ENCODE measurements around the gene GANAB.
"Not testable (repeated sequence)": the region's sequence is repeated elsewhere in the genome, so short reads cannot be mapped to it uniquely, and the experiment has no call there.

GANAB gene

GRCh38 chr11:62652161-62653006, 6.0 kb upstream of the GANAB start:
- no peak for TF ChIP-seq CTCF (IDR thresholded peaks at IDR 0.05; ENCODE audit: low read depth, low read length)
- DNase-seq (ENCODE audit: low read depth in 2 of 2), result peak in 1 of 2 donors; percentile 9
- H3K4me3 ChIP-seq (replicated peaks in 1 of 2; ENCODE audit: low read depth in 2 of 2, low read length in 2 of 2), result peak overlapping the region; percentile 78 to 87

- DNase-seq (ENCODE audit: low read depth in 2 of 2); H3K4me3 ChIP-seq (replicated peaks in 1 of 2; ENCODE audit: low read depth in 2 of 2, low read length in 2 of 2): not testable (repeated sequence)
These were observed 3.9 kb upstream of the GANAB start for GRCh38 chr11:62650283-62650682.

GRCh38 chr11:62649486-62649885, 3.1 kb upstream of the GANAB start:
- DNase-seq (ENCODE audit: low read depth in 2 of 2), result no peak
- TF ChIP-seq CTCF (IDR thresholded peaks at IDR 0.05; ENCODE audit: low read depth, low read length), result no peak
- no peak overlapping the region for H3K4me3 ChIP-seq (replicated peaks in 1 of 2; ENCODE audit: low read depth in 2 of 2, low read length in 2 of 2)

- no peak overlapping the region for H3K4me3 ChIP-seq (replicated peaks in 1 of 2; ENCODE audit: low read depth in 2 of 2, low read length in 2 of 2)
- no peak for TF ChIP-seq CTCF (IDR thresholded peaks at IDR 0.05; ENCODE audit: low read depth, low read length)
- DNase-seq (ENCODE audit: low read depth in 2 of 2), result no peak
These were observed 2.6 kb upstream of the GANAB start for GRCh38 chr11:62648967-62649364.

GRCh38 chr11:62648185-62648966, 2.0 kb upstream of the GANAB start:
- no peak for DNase-seq (ENCODE audit: low read depth in 2 of 2)
- no peak overlapping the region for H3K4me3 ChIP-seq (replicated peaks in 1 of 2; ENCODE audit: low read depth in 2 of 2, low read length in 2 of 2)
- no peak for TF ChIP-seq CTCF (IDR thresholded peaks at IDR 0.05; ENCODE audit: low read depth, low read length)

GRCh38 chr11:62647609-62648005, 1.2 kb upstream of the GANAB start:
- TF ChIP-seq CTCF (IDR thresholded peaks at IDR 0.05; ENCODE audit: low read depth, low read length), result no peak
- H3K4me3 ChIP-seq (replicated peaks in 1 of 2; ENCODE audit: low read depth in 2 of 2, low read length in 2 of 2), result no peak overlapping the region
- no peak for DNase-seq (ENCODE audit: low read depth in 2 of 2)

Data from cardiac fibroblast (primary cell).